Articular chondrocyte of knee joint (primary cell): ENCODE measurements around the gene THBS3. TPM values are rescaled to one million over a fixed set of nuclear protein-coding genes. Genes with fewer than 3 reads are reported as not detected.

Experiments used
- small RNA-seq: library from RNA; depleted of rRNA; stranded (forward); fragments of <200 nt; gene quantifications from one replicate; pipeline ENCODE3, GENCODE V24; 2012
- total RNA-seq: library from RNA; depleted of rRNA; stranded (reverse); fragments of >200 nt; gene quantifications from 2 replicates; pipeline ENCODE4 v1.2.3, GENCODE V29; 2012

Gene THBS3
- total RNA-seq, result 47.7 and 72.1 TPM in 2 replicates

DNA sequence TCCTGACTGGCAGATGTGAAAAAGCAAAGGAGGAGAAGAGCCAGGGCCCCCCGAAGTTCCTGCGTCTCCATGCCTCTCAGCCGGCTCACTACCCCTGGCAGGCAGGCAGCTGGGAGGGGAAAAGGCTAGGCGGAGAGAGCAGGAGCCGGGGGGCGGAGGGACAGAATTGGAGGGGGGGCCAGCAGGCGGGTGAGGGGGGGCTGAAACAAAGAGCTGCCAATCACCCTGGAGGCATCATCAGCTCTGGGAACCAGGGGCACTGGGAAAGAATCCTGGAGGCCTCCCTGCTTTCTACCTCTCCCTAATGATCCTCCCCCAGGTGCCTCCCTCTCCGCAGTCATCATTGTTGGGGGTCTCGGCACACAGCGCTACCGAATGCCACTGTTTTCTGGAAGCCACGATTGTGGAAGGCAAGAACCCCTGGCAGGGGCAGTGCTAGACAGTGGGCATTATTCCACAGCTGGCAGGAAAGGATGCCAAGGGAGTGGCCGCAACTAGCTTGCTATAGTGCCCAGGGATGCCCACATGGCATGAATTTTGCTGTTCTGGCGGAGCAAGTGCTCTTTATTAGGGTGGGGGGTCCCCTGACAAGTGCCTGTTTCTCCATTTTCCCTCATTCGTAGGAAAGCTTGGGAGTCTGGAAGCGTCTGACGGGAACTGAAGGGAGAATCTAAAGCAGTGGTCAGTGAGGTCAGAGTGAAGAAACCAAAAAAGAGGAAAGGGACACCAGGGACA lies at the start of gene THBS3:
Gene THBS3, minus strand, starts transcription at position 92 of the 735 bp plus-strand sequence. Its CDS starts 21 bp downstream, at position 71.

DNA sequence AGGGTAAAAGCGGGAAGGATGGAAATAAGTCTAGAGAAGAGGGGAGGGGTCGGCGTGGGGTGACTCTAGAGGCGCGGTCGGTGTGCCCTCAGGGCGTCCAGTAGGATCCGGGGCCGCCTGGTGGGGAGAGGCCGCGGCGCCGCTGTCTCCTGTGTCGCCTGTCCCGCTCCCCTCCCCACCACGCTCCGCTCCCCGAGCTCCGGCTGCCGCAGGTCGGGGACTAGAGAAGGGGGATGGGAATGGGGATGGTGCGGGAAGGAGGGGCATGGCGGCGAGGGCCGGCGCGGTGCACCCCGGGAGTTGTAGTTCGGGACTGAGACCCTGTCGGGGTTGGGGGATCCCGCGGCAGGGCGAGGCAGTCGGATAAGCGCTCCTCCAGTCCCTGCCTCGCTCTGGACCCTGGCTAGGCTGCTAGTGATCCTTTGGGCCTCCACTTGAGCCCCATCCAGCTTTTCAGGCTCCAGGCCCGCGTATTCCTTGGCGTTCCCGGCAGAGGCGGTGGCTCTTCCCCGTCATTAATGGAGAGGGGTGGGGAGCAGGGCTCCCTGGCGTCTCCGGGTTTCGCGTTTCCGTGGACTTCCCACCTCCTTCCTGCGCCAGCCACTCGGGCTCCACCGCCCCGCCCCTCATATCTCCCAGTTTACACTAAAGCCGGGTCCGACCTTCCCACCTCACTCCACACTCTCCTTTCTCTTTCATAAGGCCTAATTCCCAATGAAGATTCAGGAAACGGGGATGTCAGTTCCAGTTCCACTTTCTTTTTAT lies 47.7 kb upstream of the THBS3 start, which contains the start of gene ENTREP3:
Gene ENTREP3, minus strand, starts transcription at position 241 of the 765 bp plus-strand sequence. CDS start 606 bp downstream, outside the sequence.

DNA sequence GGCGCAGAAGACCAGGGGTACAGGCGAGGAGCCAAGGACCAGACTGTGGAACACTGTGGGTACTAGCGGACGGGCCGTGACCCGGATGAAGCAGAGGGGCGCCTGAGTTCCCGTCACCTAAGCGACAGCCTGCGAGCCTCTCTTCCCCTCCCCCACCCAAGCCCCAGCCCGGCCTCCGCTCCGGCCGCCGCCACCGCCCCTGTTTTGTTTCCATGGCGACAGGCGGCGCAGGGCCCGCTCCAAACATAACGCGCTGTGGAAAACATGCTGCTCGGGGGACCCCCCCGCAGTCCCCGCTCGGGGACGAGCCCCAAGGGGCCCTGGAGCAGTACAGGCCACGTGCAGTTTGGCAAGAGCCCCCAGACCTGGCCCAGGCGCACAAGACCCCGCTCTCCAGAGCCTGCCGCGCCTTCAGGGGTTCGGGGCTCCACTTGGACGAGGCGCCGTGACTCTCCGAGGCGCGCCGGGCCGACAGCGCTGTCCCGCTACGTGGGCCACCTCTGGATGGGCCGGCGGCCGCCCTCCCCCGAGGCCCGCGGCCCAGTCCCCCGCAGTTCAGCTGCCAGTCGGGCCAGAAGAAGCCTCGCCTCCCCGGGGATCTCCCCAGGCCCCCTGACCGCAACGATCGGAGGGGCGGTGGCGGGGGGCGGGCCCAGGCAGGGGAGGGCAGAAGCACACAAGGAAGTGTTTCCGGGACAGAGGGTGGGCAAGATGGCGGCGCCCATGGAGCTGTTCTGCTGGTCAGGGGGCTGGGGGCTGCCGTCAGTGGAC lies 1.0 kb upstream of the THBS3 start, which contains the start of gene MTX1:
Gene MTX1, plus strand, starts transcription at position 155 of the 771 bp plus-strand sequence. Its CDS starts 110 bp downstream, at position 265.

DNA sequence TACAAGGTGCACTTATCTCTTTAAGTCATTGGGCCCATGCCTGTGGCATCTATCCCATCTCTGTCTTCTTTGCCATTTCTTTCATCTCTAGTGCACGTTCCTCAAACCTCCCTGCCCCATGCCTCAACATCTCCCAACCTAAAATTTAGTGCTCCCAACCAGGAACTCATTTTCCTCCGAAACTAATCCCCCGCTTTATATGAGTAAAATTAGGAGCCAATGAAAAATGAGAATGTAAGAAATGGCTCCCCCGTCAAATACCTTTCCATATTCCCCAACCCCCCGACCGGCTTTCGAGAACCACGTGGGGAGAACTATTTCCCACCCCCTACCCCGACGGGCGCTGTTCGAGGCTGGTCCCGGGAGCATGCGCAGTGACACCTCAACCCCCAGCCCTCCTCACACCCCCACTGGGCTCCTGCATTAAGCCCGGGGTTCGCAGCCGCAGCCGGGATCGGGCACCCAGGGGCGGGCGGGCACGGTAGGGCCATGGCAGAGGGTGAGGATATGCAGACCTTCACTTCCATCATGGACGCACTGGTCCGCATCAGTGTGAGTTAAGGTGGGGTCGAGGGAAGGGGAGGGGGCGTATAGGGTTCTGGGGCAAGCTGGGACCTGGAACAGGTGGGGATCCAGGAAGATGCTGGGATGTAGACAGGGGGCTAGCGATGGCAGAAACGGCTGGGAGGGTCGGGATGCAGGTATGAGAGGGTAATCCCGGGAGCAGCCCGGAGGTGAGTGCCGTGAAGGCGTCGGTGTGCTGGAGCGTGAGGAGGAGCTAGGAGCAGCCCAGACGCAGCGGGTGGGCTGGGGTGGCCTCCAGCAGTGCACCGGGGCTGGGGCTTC lies 34.0 kb downstream of the THBS3 start, which contains the start of gene TRIM46:
Gene TRIM46, plus strand, starts transcription at position 372 of the 846 bp plus-strand sequence. Its CDS starts 118 bp downstream, at position 490.

DNA sequence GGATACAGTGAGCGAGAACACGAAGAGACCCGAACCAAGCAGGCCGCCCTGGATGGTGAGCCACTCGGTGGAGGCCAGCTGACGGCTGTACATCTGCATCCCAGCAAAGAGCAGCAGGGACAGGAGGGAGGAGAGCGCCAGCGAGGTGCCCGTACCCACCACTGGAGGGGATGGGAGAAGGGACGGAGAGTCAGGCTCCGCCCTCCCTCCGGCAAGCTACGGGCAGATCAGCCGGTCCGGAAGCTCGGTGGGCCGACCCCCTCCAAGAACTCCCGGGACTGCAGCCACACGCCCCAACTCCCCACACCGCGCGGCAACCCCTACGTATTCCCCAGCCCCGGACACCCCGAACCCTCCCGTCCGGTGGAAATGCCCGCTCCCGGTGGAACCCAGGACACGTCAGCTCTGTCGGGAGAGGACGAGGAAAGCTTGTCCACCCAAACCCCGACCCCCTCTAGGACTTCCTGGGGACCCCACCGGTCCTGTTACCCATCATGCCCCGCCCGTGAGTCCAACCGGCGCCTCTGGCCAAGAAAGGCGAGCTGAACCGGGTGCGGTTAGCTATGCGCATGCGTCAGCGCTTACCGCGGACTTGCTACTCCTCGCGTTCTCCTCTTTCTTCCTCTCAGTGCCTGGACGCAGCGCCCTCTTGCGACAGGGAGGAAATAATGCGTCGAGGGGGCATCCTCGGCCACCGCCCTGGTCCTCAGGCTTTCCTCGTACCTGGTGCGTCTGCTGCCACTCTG lies 34.8 kb downstream of the THBS3 start, which contains the start of gene KRTCAP2:
Gene KRTCAP2, minus strand, starts transcription at position 573 of the 746 bp plus-strand sequence. Its CDS starts 80 bp downstream, at position 493.

Small RNA genes within 50 kb of the gene (small RNA-seq; reads per million reads assigned to genes)
- gene HMGN2P18, result not detected

Other genes with a start within 250 kb of the THBS3 start
- gene PYGO2, start 246.1 kb downstream of the THBS3 start, total RNA-seq, result 11.6 and 13.8 TPM in 2 replicates
- 211 and 219 TPM in 2 replicates for gene SHC1, start 237.2 kb downstream of the THBS3 start, total RNA-seq
- 31.5 and 40.9 TPM in 2 replicates for gene CKS1B, start 233.2 kb downstream of the THBS3 start, total RNA-seq
- 13.1 and 13.6 TPM in 2 replicates for gene FLAD1, start 224.6 kb downstream of the THBS3 start, total RNA-seq
- gene LENEP, start 214.3 kb downstream of the THBS3 start, total RNA-seq, result not detected in 2 replicates
- gene ZBTB7B, start 205.1 kb downstream of the THBS3 start, total RNA-seq, result 14.4 and 20.6 TPM in 2 replicates
- gene DCST2, start 174.1 kb downstream of the THBS3 start, total RNA-seq, result 0.11 TPM in 1 of 2 replicates, not detected in the other
- gene DCST1, start 174.1 kb downstream of the THBS3 start, total RNA-seq, result not detected in 2 replicates
- 82.4 and 87.7 TPM in 2 replicates for gene ADAM15, start 156.6 kb downstream of the THBS3 start, total RNA-seq
- gene EFNA4, start 144.2 kb downstream of the THBS3 start, total RNA-seq, result 3.0 and 3.7 TPM in 2 replicates
- 0.65 and 1.6 TPM in 2 replicates for gene EFNA3, start 129.1 kb downstream of the THBS3 start, total RNA-seq
- gene EFNA1, start 80.0 kb downstream of the THBS3 start, total RNA-seq, result 1.9 and 5.2 TPM in 2 replicates
- gene SLC50A1, start 72.0 kb downstream of the THBS3 start, total RNA-seq, result 37.9 and 46.4 TPM in 2 replicates
- gene DPM3, start 67.4 kb downstream of the THBS3 start, total RNA-seq, result 19.2 and 39.6 TPM in 2 replicates
- gene KRTCAP2, start 34.6 kb downstream of the THBS3 start, total RNA-seq, result 96.1 and 111 TPM in 2 replicates
- gene TRIM46, start 34.0 kb downstream of the THBS3 start, total RNA-seq, result 2.0 and 3.5 TPM in 2 replicates
- gene MTX1, start 798 bp upstream of the THBS3 start, total RNA-seq, result 33.8 and 37.4 TPM in 2 replicates
- 4.2 and 6.4 TPM in 2 replicates for gene ENTREP3, start 47.6 kb upstream of the THBS3 start, total RNA-seq
- gene SCAMP3, start 54.5 kb upstream of the THBS3 start, total RNA-seq, result 33.8 and 43.6 TPM in 2 replicates
- 26.0 and 27.6 TPM in 2 replicates for gene CLK2, start 65.6 kb upstream of the THBS3 start, total RNA-seq
- 0.78 and 1.1 TPM in 2 replicates for gene HCN3, start 69.6 kb upstream of the THBS3 start, total RNA-seq
- gene PKLR, start 93.5 kb upstream of the THBS3 start, total RNA-seq, result 0.13 TPM in 1 of 2 replicates, not detected in the other
- gene FDPS, start 101.0 kb upstream of the THBS3 start, total RNA-seq, result 93.6 and 110 TPM in 2 replicates
- gene RUSC1, start 113.0 kb upstream of the THBS3 start, total RNA-seq, result 14.9 and 15.2 TPM in 2 replicates